Activated CD4-positive, alpha-beta T cell treated with anti-CD3 and anti-CD28 coated beads, Interleukin-2, amount 50 U/mL, for 4 hours (primary cell): ENCODE results near the gene PPP2R1B.
"Not testable (repeated sequence)": the region's sequence is repeated elsewhere in the genome, so short reads cannot be mapped to it uniquely, and the experiment has no call there.

Experiments
- DNase-seq, 2 experiments: peaks; one replicate each; pipeline ENCODE4 v3.0.0-alpha.2; 2020

The PPP2R1B gene

DNA sequence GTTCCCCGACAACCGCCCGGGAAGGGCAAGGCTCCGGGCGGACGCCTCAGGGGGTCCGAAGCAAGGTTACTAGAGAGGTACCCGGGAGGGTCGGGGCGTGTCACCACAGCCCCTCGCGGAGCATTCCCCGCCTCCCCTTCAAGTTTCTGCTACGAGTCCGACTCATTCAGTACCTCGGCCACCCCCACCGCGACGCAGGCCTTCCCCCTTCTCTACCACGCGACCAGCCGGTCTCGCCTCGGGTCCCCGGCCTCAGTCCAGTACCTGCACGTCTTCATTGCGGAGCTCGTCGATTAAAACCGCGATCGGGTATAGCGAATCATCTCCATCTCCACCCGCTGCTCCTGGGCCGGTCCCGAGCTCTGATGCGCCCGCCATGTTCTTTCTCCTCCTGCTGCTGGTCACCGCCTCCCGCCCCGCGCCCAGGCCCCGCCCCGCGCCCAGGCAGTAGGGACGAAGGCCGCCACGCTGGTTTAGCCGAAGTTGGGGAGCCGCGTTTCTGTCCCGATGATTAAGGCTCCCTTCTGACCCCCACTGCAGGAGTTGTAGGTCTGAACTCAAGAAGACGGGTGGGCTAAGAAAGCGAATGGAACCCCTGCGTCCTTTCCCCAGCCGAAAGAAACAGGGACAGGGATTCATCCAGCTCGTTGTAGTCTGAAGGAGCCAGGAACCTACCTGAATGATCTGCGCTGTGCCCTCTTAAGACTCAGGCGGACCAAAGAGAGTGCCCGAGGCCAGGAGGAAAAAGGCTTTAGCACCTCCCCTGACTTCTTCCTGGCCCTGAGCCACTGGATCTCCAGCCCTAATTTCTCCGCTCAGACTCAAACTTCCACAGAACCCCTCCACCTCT, at the start of gene PPP2R1B:
TSS of gene PPP2R1B (minus strand) at position 406 of the 850 bp plus-strand sequence. CDS start at position 378, 28 bp downstream.
- DNase-seq: peak; percentile 57 to 62

DNA sequence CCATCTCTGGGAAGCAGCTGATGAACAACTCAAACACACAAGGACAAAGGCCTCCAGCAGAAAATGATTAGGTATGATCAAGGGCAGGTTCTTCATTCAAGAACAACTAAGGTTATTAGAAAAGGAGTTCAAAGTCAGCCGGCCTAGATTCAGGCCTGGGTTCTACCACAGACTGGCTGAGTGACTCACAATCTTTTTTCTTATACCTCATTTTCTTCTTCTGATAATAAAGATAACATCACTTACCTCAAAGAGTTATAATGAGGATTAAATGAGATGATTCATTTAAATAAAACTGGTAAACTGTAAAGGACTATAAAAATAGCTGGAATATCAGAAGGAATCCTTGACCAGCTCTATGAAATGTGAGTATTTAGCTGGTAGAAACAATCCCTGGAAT, 49.3 kb upstream of the PPP2R1B start:
- DNase-seq: no peak

DNA sequence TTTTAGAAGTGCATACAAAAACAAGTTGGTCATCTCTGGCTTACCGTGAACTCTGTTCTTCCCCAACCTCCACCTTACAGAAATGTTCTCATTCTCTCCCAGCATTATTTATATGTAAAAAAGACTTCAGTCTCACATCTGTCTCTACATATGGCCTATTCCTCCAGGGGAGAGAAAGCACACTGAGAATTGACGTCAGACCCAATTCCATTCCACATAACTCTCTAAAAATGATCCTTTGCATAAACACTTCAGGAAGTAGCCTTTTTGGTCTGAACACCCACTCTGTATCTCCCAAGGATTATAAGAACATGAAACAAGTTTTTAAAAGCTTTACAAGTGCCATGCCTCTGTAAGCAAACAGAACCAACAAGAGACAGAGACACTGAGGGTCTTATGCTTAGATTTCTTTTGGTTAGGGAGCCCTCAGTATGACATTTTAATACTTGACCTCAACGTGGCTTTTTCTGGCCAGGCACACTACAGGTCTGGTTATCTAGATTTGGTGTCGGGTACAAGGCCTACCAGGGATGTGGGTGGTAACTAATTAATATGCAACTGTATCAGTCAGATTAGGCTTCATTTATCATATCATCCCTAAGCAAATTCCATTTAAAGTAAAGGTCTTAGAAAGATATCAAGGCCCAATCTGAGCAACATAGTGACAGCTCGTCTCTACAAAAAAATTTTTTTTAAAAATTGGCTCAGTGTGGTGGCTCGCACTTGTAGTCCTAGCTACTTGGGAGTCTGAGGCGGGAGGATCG, 48.5 kb upstream of the PPP2R1B start:
- no peak for DNase-seq

DNA sequence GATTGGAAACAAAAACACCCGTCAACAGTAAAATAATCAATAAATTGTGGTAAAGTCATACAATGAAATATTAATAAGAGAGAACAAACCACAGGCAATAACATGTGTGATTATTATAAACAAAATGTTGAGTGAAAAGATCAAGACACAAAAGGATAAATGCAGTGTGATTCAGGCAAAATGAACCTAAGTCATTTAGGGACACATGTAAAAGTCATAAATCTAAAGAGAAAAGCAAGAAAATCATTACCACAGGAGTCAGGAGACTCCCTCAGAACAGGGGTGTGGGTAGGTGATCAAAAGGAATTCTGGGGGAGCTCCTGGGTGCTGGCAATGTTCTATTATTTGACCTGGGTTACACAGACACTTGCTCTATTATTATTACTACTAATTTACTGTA, 47.9 kb upstream of the PPP2R1B start:
- DNase-seq: no peak

DNA sequence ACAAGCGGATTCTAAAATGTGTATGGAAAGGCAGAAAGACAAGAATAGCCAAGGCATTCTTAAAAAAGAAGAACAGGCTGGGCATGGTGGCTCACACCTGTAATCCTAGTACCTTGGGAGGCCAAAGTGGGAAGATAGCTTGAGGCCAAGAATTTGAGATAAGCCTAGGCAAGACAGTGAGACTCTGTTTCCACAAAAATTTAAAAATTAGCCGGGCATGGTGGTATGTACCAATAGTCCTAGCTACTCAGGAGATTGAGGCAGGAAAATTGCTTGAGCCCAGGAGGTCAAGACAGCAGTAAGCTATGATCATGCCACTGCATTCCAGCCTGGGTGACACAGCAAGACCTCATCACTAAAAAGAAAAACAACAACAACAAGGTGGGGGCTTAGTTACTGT, 46.0 kb upstream of the PPP2R1B start:
- no peak for DNase-seq

DNA sequence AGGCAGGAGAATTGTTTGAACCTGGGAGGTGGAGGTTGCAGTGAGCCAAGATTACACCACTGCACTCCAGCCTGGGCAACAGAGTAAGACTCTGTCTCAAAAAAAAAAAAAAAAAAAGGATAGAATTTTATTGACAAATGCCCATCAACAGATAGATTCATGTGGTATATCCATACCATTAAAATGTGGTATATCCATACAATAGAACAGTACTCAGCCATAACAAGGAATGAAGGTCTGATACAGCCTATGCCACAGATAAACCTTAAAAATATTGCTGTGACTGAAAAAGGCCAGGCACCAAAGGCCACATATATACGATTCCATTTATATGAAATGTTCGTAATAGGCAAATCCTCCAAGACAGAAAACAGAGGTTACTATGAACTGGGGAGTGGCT, 45.3 kb upstream of the PPP2R1B start:
- no peak for DNase-seq

DNA sequence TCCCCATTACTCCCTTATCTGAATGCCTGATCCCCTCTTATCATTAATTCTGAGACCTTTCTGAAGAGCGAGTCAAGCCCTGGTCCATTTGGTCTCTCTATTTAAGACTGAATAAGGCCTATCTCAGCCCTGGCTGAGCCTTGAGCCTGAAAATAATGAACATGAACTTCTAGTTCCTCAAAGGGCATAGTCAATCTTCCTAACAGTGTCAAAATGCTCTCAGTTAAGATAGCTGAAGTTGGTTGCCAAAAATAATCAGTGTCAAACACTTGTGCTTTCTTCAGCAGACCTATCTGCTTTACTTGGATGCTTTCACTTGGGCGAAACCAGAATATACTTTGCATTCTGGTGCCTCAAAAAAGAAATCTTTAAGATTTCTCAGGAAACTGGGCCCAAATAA, 42.6 kb upstream of the PPP2R1B start:
- DNase-seq: no peak

DNA sequence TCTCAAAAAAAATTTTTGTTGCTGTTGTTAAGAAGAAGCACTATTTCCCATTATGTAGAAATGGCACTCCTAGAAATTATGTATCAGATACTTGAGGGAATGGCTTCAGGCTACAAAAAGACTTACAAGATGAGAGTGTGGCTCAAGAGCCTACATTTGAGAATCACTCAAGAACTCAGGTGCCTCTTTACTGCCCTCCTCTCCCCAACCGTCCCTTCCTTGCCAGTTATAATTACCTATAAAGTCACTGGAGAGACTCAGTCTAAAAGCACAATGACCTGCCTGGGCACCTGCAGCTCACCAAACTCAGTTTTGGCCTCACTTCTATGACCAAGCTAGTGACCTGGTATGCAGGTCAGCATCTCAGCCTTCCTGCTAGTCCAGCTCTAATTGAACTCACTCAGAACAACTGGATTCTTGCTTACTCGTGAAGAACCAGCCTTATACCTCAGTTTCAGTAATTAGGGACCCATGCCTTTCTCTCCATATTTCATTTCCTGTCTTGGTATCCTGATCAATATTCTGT, 41.9 kb upstream of the PPP2R1B start:
- DNase-seq: no peak

DNA sequence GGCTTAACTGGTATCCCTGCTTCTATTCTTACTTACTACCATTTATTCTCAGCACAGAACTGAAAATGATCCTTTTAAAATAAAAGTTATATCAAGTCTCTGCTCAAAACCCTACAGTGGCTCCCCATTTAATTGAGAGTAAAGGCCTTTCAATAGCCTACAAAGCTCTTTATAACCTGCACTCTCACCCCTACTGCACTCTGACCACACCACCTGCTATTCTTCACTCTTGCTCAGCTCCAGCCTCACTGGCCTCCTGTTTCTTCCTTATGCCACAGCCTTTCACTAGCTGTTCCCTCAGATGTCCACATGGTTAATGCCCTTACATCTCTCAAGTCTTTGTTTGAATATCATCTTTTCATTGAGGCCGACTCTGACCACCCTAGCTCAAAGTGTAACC, 40.9 kb upstream of the PPP2R1B start:
- DNase-seq: no peak

DNA sequence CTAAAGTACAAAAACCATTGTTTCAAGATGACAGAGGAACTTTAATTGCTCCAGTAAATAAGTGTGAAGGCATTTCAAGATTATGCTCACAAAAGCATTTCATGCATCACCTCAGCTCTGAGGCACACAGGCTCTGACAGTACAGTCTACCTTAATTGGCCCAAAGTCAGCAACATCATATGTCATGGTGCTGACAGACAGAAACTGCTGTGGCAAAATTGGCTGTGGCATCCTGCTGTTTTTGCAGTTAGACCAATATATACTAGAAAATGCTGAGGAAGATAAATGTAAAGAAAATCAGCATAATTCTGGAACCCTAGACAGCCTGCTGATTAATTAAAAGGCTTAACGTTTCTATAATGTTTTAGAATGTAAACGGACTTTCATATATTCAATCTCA, 34.9 kb upstream of the PPP2R1B start:
- DNase-seq: no peak

DNA sequence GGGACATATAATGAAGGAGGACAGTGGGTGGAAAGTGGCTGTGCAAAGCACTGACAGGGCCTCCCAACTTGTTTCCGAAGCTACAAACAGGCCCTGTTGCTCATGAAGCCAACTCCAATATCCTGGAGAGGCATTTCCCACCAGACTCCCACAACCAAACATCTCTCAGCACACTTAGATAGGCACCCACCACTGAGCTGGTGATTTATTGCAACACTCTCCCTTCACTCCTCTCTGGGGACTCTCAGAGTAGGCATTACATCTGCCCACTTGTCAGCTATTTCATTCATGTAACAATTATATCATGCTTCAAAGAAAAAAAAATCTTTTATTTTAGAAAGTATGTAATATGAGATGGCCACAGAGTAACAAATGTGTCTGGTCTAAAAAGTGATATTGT, 32.1 kb upstream of the PPP2R1B start:
- DNase-seq: no peak

DNA sequence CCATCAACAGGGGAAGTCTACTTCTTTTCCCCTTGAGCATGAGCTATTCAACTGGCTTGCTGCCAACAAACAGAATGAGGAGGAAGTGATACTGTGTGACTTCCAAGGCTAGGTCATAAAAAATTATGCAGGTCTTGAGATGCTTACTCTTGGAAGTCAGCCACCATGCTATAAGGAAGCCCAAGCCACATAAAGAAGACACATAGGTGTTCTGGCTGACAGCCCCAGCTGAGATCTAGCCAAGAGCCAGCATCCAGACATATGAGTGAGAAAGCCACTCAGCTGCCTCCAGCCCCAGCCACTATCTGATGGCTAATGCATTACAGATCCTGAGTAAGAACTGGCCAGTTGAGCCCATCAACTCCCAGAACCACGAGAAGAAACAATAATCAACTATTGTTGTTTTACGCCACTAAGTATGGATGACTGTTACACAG, 31.0 kb upstream of the PPP2R1B start:
- DNase-seq: no peak

DNA sequence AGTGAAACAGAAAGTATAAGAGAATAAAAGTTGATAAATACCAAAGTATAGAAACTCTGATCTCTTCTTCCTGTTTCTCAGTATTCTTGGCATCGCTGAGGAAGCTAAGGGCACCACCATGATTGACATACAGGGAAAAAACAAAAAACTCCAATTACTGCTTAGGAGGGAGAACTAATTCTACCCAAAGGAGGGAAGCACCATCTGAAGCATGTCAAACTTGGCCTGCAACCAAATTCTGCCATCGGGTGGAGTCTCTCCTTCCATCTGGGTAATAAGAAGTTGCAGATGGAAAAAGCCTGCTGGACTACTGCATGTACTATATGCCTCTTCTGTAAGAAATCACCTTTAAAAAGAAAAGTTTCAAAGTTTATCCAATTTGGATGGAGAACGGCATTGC, 30.5 kb upstream of the PPP2R1B start:
- no peak for DNase-seq

DNA sequence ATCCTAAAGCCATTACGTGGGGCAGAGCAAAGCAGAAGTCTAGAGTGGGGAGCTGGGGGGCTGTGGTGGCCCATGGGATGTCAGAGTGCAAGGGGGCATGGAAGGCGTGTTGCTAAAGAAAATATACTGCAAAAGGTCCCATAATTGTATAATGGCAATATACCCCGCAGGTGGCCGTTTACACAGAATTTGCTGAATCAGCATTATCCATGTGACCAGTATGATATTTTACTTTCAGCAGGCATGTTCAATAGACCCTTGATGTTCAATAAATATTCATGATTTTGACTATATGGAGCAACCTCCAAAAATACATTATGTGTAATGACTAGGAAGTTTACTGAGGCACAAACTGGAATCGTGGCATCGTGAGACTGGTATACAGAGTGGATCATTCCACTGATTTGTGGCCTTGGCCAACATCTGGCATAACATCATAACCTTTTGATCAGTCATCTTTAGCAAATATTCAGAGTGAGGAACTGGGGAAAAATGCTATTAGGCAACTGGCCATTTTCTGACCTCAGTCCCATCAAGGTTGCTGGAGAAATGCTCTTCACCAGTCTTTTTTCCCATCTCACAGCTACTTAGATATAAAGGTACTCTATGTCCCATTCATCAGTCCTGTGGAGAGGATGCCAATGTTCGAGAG, 29.3 kb upstream of the PPP2R1B start:
- no peak for DNase-seq

DNA sequence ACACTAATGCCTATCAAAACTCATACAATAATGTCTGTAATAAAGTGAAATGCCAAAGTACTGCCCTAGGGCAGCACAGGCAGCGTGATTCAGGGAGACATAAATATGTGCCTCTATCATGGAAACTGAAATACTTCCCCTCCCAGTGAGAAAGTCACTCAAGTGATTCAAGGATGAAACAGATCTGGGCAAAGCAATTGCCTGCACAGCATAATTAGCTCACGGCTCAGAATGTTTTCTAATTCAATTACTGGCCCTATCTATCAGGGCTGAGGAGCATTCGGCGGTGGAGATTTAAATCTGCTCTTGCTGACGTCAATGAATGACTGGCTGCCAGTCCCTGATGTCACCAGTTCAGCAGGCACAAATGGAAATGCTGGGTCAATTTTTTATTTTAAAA, 27.7 kb upstream of the PPP2R1B start:
- DNase-seq: no peak

DNA sequence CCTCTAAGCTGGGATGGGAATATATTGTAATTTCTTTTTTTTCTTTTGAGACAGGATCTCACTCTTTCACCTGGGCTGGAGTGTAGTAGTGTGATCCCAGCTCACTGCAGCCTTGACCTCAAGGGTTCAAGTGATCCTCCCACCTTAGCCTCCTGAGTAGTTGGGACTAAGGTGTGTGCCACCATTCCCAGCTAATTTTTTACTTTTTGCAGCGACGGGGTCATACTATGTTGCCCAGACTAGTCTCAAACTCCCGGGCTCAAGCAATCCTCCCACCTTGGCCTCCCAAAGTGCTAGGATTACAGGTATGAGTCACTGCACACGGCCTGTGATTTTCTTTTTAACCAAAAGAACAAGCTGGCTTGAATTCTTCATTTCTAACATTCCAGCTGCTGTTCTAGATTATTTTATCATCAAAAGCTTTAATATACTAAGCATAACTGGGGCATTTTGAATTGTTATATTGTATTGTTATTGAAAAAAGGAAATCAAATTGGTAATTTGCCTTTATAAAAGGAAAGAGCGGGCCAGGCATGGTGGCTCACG, 26.8 kb upstream of the PPP2R1B start:
- DNase-seq: no peak

DNA sequence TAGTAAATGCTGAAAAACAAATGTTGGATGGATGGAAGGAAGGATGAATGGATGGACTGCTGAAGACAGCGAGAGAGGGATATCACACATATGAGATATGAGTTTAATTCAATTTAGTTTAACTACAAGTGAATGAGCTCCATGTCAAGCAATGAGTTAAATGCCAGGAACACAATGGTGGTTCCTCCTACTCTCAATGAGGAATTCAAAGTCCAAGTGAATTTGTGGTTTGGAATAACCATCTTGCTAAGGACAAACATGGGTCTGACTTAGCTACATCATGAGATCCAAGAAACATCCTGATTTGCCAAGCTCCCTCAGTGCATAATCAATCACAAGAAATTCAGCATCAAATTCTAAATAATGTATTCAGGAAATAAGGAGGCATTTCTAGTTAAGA, 26.1 kb upstream of the PPP2R1B start:
- DNase-seq: no peak

DNA sequence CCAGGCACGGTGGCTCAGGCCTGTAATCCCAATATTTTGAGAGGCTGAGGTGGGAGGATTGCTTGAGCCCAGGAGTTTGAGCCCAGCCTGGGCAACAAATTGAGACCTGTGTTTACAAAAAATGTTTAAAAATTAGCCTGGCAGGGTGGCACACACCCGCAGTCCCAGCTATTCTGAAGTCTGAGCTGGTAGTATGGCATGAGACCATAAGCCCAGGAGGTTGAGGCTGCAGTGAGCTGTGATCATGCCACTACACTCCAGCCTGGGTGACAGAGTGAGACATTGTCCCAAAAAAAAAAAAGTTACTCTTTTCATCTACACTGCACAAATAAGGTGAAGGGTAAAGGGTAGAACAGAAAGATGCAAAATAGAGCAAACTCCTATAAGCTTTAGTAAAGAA, 22.3 kb upstream of the PPP2R1B start:
- DNase-seq: no peak

DNA sequence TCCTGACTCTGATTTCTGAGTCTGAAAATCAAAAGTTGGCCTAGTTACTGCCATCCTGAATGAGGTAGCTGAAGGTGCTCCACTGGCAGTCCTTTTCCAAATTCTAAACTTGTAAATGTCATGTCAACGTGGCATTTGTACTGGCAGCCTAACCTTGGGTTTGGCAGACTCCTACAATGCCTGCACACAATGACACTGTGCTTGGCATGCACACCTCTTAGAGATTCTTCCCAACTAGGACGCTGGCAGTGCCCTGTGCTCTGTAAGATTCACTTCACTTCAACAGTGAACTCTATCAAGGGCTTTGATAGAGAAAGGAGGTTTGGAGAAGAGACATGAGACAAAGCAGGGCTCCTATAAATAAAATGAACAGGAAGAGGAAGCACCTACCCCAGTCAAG, 21.9 kb upstream of the PPP2R1B start:
- no peak for DNase-seq

DNA sequence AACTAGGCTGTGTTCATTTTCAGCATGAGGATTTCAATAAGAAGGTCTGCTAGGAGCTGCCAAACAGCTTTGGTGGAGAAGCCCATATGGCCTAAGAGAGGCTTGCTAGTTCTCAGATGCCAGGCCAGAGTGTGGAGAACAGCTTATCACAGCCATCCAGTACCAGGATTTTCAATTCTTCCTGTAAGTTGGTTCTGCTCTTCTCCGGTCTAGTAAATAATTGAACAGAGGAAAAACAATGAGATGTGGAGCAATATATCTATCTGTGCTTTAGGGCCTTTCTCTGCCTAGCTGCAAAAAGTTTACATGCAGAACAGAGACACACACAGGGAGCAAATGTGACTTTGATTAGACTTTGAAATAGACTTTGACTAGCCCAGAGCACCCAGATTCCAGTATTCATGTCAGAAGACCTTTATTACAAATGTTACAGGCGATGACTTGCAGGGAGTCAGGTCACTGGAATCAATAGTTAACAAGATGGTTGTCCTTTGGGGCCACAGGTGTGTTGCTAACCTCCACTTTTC, 19.8 kb upstream of the PPP2R1B start:
- DNase-seq: no peak

DNA sequence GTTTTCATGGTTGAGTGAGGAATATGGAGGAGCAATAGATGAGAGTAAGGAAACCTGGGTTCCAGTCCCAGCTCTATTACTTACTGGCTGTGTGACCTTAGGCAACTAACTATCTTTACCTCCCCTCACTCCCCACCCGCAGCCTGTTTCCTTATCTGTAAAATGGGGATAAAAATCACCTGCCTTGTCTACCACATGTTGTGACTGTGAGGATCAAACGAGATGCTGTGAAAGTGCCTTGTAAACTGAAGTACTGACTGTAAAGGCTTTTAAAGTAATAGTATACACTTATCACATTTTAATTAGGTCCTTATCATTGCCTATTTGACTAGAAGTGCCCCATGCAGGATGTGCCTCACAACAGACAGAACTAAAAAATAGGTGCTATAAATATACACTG, 18.9 kb upstream of the PPP2R1B start:
- no peak for DNase-seq

DNA sequence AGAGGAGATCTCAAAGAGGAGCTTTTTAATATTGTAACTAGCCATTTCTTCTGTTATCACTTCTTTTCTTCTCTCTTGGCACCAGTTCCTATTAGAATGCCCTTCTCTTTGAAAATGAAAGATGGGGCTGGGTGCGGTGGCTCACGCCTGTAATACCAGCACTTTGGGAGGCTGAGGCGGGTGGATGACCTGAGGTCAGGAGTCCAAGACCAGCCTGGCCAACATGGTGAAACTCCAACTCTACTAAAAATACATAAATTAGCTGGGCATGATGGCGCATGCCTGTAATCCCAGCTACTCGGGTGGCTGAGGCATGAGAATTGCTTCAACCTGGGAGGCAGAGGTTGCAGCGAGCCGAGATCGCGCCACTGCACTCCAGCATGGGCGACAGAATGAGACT, 18.1 kb upstream of the PPP2R1B start:
- not testable (repeated sequence) for DNase-seq
